GM21576 (cell line): ENCODE measurements around the gene MPZL3.
A peak's percentile ranks its signal among the peaks of the same experiment; 100 is the strongest.

Source experiments
- ATAC-seq: cut with Tn5 transposase; IDR thresholded peaks from one replicate; pipeline ENCODE4 v1.9.1; 2021; ENCODE audit warnings: mild to moderate bottlenecking, moderate library complexity; ENCODE audit not compliant: unreplicated experiment

MPZL3 gene

DNA sequence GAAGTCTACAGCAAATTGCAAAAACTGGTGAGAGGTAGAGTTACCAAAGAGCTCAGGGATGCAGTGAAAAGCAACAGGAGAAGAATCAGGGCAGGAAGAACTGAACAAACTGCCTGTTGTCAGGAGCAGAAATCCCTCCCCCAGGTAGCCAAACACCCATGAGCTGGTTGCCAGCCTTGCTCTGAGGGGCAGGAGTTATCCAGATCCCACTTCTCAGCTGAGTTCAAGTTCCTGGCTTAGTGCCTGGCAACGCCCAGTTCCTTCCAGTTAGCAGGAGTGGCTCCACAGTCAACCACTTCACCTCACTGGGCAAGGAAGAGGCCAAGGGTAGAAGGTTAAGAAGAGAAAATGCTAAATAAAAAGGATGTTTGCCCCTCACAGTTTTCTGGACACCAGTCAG is 13.8 kb upstream of the MPZL3 start:
- ATAC-seq = no peak

DNA sequence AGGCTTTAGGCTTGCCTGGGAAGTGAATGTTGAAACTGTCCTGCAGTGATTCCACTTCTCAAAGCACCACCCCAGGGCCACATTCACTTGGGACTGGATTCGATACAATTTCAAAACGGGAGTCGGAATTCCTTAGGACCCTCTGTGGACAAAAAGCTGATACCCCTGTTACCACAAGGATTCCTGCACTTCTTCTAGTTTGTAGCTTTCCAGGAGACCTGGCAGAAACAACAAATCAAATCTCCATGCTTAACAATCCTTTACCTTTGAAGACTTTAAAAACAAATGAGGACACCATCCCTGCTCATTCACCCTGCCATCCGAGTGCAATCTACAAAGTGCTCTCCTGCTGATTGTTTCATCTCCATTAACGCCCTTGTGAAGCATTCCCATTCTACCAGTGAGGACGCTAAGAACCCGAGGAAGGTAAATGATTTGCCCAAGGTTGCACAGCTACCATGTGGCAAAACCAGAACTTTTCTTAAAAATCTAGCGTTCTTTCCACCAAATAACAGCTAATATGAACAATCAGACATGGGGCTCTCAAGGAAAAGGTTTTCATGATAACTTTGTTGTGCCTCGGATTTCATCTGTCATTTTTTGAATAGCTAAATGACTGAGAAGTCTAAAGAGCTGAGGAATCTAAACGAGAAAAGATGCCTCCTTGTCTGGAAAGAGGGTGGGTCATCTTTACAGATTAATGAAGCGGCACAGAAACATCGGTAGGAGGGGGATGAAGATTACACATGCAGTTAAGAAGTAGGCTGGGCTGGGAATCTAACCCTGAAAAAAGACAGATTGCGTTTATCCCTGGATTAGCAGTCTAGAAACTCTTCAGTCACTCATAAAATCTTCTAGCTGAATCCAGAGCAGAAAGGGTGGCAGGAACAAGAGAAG is 12.7 kb upstream of the MPZL3 start:
- no peak for ATAC-seq

DNA sequence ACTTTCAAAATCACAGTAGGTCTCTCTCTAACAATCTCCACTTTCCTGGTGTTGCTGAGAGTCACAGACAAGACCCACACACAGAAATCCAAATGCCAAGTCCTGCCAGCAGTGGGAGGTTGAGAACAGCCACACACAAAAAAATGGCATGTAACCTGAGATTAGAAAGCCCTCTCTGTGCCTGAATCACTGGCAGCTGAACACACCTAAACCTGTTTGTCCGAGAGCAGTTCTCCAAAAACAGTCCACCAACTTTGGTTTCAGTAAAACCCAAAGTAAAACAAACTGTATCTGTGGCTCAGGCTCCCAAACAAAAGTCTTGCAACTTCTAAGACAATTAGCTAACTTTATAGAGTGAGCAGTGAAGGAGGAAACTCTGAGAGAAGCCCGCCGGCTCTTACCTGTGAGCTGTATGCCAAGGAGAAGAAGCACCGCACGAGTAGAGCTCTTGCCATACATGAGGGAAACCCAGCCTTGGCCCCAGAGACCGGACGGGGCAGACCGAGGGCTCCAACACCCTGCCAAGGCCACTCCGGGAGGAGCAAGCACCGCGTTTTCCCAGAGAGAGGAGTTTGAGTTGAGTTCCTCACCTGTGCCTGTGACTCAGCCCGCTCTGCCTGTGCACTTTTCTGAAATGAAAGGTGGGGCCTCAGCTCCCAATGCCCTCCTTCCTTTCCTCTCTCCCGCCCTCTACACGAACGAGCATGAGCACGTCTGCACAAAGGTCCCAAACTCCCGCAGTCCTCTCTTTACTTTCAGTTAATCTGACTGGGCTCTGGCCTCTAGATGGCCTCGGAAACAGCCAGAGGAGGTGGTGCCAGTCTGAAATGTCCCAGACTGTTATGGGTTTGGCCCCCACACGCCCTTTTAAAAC is 11.8 kb upstream of the MPZL3 start, which contains the start of gene MPZL2:
Gene MPZL2 (minus strand): TSS at position 603 of the 874 bp plus-strand sequence. CDS start 144 bp downstream, at position 459.
- no peak for ATAC-seq

DNA sequence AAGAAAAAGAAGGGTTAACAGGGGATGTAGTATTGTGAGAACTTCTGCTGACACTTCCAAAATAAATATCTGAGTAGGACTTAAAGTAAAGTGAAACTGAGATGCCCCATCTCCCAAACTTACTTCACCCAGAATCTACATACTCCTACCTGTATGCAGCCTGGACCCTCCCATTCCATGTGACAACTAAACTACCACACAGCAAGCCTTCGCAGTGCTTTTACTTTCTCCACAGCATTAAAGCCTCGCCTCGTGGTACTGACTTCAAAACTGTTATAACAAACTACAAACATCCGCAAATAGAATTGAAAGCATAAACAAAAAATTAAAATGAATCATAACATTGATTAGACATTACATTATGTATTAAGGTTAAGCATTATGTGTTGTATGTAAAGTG is 10.9 kb upstream of the MPZL3 start:
- no peak for ATAC-seq

DNA sequence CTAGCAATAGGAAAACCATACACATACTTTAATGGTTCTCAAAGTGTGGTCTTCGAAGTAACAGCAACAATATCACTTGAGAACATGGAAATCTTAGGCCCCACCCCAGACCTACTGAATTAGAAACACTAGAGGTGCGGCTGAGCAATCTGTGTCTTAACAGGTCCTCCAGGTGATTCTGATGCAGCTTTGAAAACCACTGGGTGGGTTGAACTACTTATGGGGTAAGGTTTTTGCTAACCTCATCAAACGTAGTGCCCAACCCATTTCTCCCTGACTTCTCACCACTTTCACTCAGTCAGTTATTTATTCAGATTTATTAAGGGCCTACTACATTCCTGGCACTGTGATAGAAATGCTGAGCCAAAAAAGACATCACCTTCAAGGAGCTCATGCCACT is 8.2 kb upstream of the MPZL3 start:
- ATAC-seq = no peak

DNA sequence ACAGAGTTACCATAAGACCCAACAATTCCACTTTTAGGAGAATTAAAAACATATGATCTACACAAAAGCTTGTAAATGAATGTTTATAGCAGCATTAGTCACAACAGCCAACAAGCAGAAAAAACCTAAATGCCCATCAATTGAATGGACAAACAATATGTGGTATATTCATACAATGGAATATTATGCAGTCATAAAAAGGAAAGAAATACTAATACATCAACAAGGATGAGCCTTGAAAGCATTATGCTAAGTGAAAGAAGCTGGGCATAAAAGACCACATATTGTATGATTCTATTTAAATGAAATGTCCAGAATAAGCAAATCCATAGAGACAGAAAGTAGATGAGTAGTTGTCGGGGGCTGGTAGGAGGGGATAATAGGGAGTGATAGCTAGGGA is 7.0 kb upstream of the MPZL3 start:
- no peak for ATAC-seq

DNA sequence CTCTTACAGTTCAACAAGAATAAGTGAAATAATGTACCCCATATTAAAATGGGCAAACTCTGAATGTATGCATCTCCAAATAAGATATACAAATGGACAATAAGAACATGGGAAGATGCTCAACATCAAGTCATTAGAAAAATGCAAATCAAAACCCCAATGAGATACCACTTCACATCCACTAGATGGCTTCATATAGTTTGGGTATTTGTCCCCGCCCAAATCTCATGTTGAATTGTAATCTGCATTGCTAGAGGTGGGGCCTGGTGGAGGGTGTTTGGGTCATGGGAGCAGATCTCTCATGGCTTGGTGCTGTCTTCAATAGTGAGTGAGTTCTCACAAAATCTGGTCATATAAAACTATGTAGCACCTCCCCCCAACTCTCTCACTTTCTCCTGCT is 6.2 kb upstream of the MPZL3 start:
- ATAC-seq = no peak

DNA sequence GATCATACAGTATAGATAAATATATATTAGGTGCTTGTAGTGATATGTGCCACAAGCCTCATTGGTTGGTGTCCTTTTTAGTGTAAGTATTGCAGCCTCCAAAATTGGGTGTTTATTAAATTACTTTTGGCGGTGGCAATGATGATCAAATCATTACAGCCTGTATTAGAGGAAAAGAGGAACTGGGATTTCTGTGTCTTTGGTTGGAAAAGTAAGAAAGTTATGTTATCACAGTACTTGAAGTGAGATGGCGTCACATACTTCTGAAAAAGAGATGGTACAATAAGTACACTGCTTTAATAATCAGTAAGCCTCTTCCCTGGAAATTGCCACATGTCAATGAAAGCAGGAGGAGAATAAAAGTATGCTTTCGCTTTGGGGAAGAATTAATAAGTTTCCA is 523 bp upstream of the MPZL3 start:
- no peak for ATAC-seq

DNA sequence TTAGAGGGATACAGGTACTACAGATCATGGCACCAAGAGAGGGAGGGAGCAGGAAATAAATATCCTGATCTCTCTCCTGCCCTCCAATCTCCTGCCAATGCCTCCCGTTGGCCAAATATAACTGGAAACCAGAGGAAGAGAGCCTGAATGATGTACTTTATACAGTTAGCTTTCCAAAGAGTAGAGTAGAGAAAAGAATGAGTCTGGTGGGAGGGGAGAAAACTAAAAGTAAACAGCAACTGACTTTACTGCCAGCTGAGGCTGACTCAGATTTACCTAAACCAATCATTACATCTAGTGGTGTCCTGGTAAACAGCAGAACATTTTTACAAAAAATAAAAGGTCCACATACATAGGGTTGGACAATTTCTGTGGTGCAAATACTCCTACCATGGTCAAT is 5.1 kb downstream of the MPZL3 start:
- ATAC-seq = no peak

DNA sequence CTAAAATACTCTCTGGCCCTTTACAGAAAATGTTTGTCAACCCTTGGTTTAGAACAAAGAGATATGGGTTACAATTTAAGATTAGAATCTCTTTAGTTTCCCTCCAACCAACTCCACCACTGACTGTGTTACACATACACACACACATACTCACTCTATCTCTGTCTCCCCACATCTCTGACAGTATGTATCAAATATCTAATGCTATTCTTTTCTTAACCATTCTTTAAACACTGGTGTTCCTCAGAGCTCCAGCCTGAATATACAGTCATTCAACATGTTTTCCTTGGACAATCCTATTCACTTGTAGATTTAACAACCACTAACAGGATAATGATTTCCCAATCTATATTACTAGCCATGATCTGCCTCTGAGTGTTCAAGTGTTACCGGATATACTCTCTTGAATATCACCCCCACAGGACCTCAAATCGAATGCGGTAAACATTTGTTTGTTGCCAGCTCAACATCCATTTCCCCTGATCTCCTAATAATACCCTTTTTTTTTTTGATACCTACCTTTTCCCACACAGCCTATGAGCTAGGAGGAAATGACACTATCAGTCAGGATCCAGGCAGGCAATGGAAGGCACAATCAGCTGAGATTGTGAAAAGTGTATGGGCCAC is 6.1 kb downstream of the MPZL3 start:
- ATAC-seq = no peak

DNA sequence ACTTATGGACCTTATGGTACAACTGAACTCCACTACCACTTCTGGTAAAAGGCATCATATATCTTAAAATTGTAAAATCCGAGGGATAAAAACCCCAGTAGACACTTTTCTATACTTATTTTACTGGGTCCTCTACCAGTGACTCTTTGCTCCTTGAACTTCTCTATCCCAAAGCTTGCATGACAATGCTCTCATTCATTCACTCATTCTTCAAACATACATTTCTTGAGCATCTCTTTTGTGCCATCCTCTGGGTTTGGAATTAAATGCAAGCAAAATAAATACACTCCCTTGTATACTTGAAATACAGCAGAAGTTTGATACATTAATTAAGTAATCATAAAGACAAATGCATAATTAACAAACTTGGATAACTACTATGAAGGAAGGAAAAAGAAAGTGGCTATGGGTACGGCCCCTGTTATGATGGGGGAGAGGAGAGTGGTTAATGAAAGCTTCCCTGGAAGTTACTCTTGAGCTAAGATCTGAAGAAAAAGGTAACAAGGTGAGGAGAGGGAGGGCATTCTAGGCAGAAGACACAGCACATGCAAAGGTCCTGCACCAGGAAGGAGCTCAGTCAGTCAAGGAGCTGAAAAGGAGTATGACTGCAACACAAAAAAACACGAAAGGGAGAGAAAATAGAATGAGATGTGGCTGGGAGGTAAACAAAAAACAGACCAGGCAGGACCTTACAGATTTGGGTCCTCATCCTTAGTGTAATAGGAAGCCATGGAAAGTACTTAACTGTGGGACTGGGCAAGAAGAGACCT is 8.0 kb downstream of the MPZL3 start:
- ATAC-seq = no peak

DNA sequence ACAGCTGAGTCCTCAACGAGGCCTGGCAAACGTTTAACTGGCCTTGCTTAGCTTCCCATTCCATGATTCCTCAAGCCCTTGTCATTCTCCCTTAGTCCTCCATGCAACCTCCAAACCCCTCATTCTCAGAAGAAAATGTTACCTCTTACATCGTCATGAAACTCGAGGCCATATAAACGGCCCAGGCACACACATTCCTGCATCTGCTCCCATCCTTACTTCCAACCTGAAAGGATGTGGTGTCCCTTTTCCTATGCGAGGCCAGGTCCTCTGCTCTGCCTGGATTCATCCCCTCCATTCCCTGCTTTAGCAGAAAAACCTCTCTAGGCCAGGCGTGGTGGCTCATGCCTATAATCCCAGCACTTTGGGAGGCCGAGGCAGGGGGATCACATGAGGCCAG is 9.0 kb downstream of the MPZL3 start:
- no peak for ATAC-seq

DNA sequence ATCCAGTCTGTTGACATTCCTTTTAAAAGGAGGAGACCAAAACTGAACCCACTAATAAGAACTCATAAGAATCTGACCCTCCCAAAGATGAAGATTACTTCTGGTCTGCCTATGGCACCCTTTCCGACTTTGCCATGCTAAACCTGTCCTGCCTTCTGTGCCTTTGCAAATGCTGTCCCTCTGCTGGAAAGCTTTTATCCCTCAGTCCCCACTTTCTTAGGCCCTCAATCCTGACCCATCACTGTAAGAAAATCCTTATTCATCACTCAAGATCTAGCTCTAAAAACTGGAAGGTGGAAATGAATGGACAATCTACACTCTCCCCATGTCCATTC is 10.4 kb downstream of the MPZL3 start:
- ATAC-seq = no peak

DNA sequence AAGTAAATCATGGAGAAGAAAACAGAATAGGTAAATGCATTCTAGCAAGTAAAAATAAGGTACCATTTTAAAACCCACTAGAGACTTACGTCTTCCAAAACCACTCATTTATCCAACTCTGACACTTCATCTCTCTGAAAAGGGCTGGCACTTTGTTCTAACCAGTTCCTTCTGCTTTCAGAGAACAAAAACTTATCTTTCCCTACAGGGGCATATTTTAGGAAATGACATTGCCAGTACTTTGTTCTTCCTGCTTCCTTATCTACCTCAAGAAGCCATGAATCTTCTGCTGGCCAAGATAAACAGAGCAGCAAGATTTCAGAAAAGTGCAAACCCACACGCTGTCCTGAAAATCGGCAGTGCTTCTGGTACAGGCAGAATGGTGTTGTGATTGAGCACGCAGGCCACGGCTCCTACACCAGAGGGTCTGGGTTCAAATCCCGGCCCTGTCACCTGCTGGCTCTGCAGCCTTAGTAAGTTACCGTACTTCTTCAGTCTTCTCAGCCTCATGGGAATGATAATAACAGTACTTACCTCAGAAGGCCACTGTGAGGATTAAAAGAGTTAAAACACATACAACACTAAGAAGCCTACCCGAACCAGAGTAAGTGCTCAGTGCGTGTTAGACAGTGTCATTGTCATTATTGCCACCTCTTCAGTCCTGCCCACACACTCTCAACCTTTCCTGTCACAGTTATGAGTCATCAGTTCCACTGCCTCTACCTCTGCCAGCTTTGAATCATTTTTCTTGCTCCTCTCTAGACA is 11.0 kb downstream of the MPZL3 start:
- peak; percentile 89 for ATAC-seq

DNA sequence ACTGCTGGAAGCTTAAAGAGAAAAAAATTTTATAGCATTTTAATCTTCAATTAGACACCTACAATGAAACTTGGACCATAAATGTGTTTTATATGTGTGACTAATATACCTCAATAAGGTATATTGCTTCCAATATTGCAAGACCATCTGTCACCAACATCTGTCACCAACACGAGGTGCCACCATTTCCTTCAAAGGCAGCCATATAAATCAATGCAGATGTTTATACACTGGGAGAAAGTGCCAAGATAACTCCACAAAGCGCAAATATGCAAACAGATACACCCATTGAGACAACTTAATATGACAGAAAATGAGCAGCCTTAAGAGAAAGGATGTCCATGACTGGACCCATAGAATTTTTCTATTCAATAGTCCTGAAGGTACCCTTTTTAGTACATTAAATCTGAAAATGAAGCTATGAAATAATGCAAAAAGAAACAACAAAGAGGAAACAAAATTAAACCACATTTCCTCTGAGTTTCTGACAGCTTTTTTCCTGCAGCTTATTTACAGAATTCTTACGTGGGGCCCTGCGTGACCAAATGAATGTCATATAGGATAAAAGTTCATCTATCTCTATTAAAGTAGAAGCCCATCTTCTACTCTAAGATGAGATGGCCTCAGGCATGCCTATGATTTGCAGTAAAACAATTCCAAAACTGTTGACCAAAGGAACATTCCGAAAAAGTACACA is 12.5 kb downstream of the MPZL3 start:
- ATAC-seq = no peak

DNA sequence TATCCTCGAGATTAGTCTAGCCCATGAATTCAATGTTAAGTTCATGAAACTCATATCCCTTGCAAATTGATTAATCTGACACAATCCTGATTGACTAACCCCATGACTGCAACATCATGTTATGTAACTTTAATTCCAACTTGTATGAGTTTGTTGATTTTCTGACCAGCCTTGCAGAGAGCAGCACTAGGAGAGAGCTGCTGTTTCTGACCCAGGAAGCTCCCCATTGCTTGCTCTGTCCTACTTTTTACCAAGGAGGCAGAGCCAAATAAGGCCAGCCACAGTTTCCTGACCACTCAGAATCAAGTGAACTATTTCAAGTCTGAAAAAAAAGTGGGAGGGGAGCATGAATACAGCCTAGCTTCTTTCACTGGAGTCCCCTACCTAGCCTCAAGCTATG is 13.2 kb downstream of the MPZL3 start:
- no peak for ATAC-seq

DNA sequence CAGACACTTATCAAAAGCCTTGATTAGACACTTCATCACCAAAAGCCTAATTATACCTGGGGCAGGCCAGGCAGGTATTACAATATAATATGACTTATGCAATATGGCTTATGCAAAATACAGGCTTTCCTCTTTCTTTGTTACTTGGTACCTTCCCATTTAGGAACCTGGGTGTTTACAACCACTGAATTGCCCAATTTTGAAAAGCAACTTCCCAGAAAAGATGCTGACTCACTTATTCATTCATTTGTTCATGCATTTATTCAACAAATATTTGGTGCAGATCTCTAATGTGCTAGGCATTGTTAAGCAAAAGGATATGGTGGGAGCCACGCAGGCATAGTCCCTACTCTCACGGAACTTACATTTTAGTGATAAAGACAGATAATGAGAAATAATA is 13.7 kb downstream of the MPZL3 start:
- ATAC-seq = no peak

DNA sequence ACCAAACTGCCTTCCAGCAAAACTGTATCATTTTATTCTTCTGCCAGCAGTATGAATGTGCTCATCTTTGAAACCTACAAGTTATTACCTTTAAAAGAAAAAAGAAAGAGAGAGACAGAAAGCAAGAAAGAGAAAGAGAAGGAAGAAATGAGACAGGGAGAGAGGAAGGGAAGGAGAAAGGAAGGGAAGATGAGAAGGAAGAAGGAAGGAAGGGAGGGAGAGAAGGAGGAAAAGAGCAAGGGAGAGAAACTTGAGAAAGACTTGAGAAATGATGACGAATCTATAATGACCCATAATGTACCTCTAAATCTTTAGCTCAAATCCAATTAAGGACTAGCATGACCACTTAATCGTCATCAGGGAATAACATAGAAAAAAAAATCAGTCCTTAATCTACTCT is 16.0 kb downstream of the MPZL3 start:
- no peak for ATAC-seq

DNA sequence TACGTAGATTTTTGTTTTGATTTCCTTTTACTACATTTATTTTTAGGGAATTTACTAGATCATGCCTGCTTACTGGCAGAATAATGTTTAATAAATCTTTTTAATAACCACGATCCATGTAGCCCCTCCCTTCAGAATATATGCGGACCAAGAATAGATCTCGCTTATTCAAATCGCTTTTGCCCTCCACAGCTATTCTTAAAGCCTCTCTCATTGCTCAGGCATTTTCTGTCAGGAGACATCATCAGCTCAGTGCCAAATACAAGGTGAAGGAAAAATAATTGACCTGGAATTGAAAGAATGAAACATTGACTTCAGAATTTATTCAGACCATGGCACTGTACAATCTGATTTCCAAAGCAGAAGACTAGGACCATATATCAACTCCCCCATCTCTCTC is 17.3 kb downstream of the MPZL3 start:
- no peak for ATAC-seq

DNA sequence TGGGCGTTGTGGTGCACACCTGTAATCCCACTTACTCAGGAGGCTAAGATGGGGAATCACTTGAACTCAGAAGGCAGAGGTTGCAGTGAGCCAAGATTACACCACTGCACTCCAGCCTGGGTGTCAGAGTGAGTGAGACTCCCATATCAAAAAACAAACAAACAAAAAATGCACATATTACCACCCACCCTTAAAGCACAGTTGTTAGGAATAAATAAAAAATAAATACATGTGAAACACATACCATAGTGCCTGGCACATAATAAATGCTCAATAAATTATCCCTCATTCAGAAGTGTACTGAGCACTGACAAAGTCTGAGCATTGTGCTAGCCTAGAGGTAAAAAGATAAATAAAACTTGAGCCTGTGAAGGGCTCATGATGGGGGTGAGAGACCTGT is 18.3 kb downstream of the MPZL3 start:
- ATAC-seq = no peak
